ENCODE results near the gene KCNQ1. TPM values are rescaled to one million over a fixed set of nuclear protein-coding genes. Genes with fewer than 3 reads are reported as not detected.

KCNQ1 gene
- total RNA-seq, 1 donor from 2014 or later = 6.0 TPM

GRCh38 chr11:2868506-2869133, 423.8 kb downstream of the KCNQ1 start:
- intact Hi-C loops (cut with micrococcal nuclease) = no loop called here

GRCh38 chr11:2869134-2869526, 424.3 kb downstream of the KCNQ1 start:
- intact Hi-C loops (cut with micrococcal nuclease) = no loop called here

- intact Hi-C loops (cut with micrococcal nuclease) = no loop called here
Measured at GRCh38 chr11:2869561-2870427, 425.0 kb downstream of the KCNQ1 start.

DNA sequence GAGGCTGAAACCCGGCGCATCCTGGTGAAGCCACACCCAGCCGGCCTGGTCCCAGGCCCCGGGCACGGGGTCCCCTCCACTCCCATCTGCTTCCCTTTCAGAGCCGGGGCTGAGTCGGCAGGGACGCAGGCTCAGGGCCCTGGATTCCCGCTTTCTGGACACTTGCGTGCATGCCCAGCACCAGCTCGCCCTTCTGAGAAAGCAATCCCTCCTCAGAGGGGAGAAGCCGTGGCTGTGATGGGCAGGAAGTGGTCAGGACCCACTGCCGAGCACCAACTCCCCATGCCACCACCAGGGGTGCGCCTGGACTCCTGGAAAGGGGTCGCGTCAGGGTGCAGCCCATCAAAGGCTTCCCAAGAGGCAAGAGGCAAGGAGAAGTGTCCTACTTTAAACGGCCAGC, 425.7 kb downstream of the KCNQ1 start:
- intact Hi-C loops (cut with micrococcal nuclease) = no loop called here

- intact Hi-C loops (cut with micrococcal nuclease) = no loop called here
Measured at GRCh38 chr11:2870969-2871680, 426.3 kb downstream of the KCNQ1 start.

DNA sequence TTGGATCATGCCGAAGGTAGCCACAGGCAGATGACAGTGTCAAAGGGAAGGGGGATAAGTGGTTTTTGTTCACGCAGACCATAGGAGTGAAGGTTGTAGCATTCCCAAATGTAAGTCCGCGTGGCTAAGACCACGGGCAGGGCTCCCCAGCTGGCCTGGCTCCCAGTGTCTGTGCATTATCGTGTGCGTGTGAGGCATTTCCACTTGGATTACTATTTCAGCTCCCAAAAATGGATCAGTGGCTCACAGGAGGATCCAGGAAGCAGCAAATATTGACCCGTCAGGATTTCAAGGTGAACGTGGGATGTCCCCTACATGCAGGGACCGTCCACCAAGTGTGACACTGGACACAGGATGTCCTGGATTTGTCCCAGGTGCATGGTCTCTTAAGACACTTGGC, 430.2 kb downstream of the KCNQ1 start:
- intact Hi-C loops (cut with micrococcal nuclease) = no loop called here

- intact Hi-C loops (cut with micrococcal nuclease) = no loop called here
Measured at GRCh38 chr11:2877474-2877873, 432.7 kb downstream of the KCNQ1 start.

DNA sequence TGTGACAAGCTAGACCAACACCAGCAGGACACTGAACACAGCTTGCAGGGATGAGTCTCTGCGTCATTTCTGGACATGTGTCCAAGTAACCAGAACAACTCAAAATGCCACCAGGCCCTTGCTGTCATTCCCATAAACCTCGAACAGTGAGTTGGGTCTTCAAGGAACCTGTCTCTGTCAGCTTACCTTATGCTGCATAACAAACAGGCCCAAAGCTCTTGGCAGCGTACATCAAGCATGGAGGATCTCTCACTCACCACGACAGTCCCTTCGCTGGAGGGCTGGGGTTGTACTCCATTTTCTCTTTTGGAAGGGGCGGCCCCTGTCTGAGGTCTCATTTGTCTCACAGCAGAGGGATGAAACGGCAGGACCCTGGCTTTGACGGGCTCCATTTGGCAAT, 434.0 kb downstream of the KCNQ1 start:
- intact Hi-C loops (cut with micrococcal nuclease) = no loop called here

DNA sequence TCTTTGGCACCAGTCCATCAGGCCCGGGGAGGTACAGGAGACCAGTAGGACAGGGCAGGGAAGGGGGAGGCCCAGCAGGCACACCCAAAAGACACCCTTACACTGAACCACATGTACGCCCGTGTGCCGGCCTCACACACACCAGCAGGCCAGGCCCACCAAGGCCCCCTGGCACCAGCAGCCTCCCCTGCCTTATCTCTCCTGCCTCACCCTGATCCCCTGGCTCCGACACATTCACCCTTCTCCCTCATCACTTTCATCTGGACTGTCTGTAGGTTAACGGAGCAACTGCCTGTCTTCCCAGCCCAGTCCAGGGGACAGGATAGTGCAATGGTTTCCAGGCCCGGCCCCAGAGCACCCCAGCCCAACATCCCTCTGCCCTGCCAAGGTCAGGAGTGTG, 435.8 kb downstream of the KCNQ1 start:
- intact Hi-C loops (cut with micrococcal nuclease) = no loop called here

GRCh38 chr11:2881076-2881980, 436.5 kb downstream of the KCNQ1 start:
- intact Hi-C loops (cut with micrococcal nuclease) = no loop called here

GRCh38 chr11:2881981-2882375, 437.2 kb downstream of the KCNQ1 start:
- intact Hi-C loops (cut with micrococcal nuclease) = no loop called here

GRCh38 chr11:2882396-2883110, 437.7 kb downstream of the KCNQ1 start:
- intact Hi-C loops (cut with micrococcal nuclease) = no loop called here

DNA sequence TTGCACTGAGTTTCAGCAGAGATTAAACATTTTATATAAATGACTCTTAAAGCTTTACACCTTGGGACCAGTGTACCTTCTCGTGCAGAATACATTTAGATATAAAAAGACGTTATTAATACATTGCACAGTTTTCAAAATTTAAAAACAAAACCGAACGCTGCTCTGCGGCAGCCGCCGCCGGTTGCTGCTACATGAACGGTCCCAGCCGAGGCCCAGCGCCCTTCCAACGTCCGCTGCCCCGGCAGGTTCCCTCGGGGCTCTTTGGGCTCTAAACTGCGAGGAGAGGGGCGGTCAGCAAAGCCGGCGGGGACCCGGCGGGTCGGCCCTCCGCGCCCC, 438.8 kb downstream of the KCNQ1 start:
- intact Hi-C loops (cut with micrococcal nuclease) = no loop called here

GRCh38 chr11:2883979-2884815, 439.4 kb downstream of the KCNQ1 start:
- intact Hi-C loops (cut with micrococcal nuclease) = no loop called here

DNA sequence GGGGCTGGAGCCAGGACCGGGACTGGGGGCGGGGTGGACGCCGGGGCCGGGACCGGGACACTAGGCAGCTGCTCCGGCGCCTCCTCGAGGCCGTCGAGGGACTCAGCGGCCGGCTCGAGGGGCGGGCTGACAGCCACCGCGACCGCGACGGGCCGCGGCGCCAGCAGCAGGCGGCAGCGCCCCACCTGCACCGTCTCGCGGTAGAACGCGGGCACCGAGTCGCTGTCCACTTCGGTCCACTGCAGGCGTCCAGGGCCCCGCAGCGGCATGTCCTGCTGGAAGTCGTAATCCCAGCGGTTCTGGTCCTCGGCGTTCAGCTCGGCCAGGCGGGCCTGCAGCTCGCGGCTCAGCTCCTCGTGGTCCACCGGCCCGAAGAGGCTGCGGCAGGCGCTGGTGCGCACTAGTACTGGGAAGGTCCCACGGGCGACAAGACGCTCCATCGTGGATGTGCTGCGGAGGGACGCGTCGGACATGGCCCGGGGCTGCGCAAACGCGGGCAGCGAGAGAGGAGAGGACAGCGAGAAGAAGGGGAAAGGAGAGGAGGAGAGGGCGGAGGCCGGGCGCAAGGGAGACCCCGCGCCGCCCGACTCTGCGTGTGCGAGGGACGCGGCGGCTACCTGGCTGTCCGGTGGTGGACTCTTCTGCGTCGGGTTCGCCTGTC, 440.3 kb downstream of the KCNQ1 start:
- intact Hi-C loops (cut with micrococcal nuclease) = loop anchor here (1.0 to 5.0 kb wide), 3 partner anchors 172 to 688 kb away; partner anchors contain the start of genes CARS1 and KCNQ1OT1

DNA sequence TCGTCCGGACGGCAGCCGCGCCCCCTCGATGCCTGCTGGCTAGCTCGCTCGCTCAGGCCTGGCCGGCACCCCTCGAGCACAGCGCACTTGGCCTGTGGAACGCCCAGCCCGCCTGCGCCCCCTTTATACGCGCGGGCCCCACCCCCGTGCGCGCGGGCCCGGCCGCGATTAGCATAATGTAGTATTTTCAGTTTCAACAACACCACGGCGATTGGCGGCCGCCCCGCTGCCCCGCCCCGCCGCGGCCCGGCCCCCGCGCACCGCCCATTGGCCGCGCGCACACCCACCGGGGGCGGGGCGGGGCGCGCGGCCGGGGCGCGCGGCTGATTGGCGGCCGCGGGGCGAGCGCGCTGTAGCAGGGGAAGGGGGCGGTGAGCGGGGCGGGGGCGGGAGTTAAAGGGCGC, 440.9 kb downstream of the KCNQ1 start, which contains the start of gene CDKN1C:
Gene CDKN1C, minus strand, starts transcription at position 98 of the 404 bp plus-strand sequence. CDS start 319 bp downstream, outside the sequence.
- intact Hi-C loops (cut with micrococcal nuclease) = loop anchor here (1.0 to 5.0 kb wide), 3 partner anchors 172 to 688 kb away; partner anchors contain the start of genes CARS1 and KCNQ1OT1

- intact Hi-C loops (cut with micrococcal nuclease) = loop anchor here (5.0 kb wide), 2 partner anchors 189 to 689 kb away; partner anchors contain the start of gene KCNQ1OT1
Measured at GRCh38 chr11:2886191-2886894, 441.5 kb downstream of the KCNQ1 start.

DNA sequence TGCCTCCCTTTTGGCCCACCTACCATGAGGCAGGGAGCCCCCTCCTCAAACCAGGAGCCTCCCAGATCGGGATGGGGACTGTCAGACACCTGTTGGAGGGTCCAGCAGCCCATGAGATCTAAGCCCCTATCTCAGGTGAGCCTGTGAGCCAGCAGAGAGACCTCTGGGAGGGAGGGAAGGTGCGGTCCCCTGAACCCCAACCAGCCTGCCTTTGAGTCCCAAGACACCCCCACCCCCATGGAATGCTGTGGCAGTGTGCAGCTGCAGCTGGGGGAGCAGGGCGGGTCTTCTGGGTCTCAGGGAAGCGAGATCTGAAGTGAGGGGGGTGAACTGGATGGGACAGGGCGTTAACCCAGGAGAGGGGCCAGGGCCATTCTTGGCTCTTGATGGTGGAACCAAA, 442.1 kb downstream of the KCNQ1 start:
- intact Hi-C loops (cut with micrococcal nuclease) = loop anchor here (5.0 kb wide), 2 partner anchors 190 to 690 kb away; partner anchors contain the start of gene KCNQ1OT1

Data from T-helper 2 cell treated with Interferon-gamma antibody and Interleukin-4, amounts not matched to agents 100 ng/mL and 5 ng/mL, for 36 hours (primary cell).